Activated effector memory CD4-positive, alpha-beta T cell treated with Interleukin-2 at 50 U/mL for 16 hours (primary cell): Measurements from ENCODE around the gene VWA8.
"Not testable (repeated sequence)": the region's sequence is repeated elsewhere in the genome, so short reads cannot be mapped to it uniquely, and the experiment has no call there.

Experiments
- DNase-seq: peaks from one replicate; pipeline ENCODE4 v3.0.0-alpha.2; 2020

VWA8 gene

DNA sequence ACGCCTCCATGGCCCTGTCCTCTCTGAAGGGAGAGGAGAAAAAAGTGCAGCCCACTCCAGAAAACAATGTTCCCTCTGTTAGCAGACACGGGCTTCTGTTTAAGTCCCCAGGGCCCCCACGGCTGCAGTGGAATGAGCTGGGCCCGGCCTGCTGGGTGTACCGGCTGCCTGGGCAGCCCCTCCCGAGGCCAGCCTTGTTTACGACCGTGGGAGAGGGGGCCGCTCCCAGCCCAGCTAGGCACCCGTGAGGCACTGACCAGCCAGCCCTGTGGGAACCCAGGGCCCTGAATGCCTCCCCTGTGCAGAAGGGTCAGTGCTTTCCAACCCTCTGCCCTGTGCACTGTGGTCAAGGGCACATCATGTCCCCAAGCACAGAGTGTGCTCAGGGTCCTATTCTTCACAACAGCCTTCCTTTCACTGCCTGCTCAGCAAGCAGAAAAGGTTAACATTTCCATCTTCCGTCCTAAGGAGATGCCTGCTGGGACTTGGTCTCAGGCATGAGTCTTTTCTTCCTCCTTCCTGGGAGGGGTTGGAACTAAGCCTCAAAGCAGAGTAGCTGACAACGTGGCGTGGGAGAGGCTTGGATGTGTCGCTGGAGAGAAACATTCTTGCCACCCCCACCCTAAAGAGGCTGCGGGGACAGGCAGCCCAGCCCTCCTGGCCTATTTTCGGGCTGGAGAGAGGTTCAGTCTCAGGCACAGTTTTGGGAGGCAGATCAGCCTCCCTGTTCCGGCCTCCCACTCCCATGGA is 413.5 kb downstream of the VWA8 start:
- no peak for DNase-seq

GRCh38 chr13:41546372-41547190 is 414.3 kb downstream of the VWA8 start:
- DNase-seq: no peak

DNA sequence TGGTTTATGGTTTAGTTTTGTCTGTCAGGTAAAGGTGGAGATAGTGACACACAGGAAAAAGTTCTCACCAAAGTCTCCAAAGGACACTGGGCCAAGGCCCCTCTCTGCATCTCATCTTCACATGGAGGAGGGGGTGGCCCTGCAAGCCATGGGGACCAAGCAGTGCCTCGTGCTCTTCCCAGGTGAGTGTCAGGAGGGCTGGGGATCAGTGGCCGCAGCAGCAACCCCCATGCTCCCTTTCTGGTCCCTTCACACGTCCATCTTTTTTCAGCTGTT is 415.5 kb downstream of the VWA8 start:
- DNase-seq: no peak

- no peak for DNase-seq
Measured at GRCh38 chr13:41543664-41544300, 417.1 kb downstream of the VWA8 start.

- DNase-seq: not testable (repeated sequence)
Measured at GRCh38 chr13:41542799-41543198, 418.1 kb downstream of the VWA8 start.

- no peak for DNase-seq
Measured at GRCh38 chr13:41542281-41542680, 418.6 kb downstream of the VWA8 start.

- no peak for DNase-seq
Measured at GRCh38 chr13:41541142-41541938, 419.6 kb downstream of the VWA8 start.

DNA sequence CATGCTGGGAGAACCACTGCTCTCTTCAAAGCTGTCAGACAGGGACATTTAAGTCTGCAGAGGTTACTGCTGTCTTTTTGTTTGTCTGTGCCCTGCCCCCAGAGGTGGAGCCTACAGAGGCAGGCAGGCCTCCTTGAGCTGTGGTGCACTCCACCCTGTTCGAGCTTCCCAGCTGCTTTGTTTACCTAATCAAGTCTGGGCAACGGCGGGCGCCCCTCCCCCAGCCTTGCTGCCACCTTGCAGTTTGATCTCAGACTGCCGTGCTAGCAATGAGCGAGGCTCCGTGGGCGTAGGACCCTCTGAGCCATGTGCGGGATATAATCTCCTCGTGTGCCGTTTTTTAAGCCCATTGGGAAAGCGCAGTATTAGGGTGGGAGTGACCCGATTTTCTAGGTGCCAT is 420.7 kb downstream of the VWA8 start:
- peak; percentile 58 for DNase-seq

DNA sequence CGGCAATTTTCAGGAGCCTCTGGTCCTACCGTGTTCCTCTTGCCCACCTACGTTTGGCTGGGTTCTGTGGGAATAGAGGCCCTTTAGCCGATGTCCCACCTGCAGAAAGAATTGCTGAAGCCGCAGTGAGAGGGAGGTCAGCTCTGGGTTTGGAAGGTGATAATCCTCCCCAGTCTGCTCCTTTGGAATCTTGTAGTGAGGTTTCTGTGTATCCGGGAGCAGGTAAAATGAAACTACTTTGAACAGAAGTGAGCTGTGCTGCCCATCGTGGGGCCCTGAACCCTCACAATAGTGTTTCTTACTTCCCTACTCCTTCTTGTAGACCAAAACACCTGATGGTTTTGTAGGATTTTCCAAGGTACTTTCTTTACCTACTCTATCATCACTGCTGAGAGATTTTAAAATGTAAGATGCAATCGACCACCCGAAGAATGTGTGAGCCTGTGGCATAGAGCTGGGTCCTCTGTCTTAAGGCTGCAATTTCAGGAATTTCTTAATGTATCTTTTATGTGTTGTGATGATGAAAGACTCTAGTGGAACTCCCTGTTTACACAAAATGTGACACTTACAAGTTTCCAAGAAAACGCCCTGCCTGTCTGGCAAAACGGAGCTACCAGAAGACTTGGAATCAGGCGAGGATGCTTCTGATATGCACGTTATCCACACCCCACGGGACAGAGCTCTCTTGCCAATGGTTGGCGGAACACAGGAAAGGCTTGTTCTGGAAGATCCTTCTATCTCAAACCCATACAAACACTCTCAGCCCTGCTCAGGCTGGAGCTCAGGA is 427.4 kb downstream of the VWA8 start:
- DNase-seq: no peak

DNA sequence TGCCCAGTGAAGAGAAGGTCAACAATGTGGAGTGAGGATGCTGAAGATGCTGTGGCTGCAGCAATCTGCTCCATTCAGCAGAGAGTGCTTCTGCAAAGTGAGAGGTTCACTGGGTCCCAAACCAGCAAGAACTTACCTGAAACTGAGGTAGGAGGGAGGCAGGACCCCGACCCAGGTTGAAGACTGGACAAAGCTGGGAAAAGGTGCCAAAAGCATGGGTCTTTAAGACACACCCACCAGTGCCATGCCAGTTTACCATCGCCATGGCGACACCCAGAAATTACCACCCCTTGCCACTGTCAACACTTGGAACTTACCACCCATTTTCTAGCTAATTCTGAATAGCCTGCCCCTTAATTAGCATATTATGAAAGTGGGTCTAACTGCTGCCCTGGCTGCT is 432.9 kb downstream of the VWA8 start:
- DNase-seq: no peak

DNA sequence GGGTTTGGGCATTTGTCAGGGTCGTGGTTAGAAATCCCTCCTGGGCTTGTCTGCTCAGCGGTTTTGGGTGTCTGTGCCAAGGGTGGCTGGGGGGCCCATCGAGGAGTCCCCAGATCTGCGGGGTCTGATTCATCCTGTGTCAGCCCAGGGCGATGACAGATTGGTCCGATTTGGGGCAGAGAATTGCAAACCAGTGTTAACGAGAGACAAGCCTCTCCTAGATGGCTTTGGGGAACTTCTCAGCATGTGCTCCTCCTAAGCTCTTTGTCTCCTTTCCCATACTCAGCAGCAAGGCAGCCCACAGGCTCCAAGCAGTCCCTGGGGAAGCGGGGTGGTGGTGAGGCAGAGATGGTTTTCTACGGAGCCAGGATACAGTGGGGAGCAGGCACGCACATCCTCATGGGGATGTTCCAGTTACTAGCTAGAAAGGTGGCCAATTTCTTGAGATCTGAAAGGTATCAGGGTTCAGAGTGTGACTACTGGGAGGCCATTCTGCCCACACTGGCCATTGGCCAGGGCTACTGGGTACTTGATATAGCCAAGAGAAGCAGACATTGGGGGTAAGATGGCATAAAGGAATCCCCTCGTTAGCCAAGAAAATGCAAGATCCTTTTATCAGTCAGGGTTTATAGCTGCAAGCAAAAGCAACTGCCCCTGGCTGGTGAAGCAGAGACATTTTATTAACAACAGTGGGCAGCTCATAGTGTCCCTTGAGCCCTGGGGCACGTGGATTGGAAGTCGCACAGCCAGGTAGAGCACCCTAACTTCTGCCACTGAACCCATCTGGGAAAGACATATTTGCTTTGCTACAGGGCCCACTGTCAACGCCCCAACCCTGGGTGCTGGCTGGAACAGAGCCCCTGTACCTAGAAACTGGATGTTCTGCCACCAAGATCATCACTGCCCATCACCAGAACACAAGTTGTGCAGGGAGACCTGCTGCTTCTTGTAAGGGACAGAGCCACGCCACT is 440.0 kb downstream of the VWA8 start:
- no peak for DNase-seq

- no peak for DNase-seq
Measured at GRCh38 chr13:41520016-41520659, 440.8 kb downstream of the VWA8 start.
